GM21576 (cell line): ENCODE results near the gene COL6A3.

ENCODE experiments used
- ATAC-seq: cut with Tn5 transposase; IDR thresholded peaks from one replicate; pipeline ENCODE4 v1.9.1; 2021; ENCODE audit warnings: mild to moderate bottlenecking, moderate library complexity; ENCODE audit not compliant: unreplicated experiment

COL6A3 gene

DNA sequence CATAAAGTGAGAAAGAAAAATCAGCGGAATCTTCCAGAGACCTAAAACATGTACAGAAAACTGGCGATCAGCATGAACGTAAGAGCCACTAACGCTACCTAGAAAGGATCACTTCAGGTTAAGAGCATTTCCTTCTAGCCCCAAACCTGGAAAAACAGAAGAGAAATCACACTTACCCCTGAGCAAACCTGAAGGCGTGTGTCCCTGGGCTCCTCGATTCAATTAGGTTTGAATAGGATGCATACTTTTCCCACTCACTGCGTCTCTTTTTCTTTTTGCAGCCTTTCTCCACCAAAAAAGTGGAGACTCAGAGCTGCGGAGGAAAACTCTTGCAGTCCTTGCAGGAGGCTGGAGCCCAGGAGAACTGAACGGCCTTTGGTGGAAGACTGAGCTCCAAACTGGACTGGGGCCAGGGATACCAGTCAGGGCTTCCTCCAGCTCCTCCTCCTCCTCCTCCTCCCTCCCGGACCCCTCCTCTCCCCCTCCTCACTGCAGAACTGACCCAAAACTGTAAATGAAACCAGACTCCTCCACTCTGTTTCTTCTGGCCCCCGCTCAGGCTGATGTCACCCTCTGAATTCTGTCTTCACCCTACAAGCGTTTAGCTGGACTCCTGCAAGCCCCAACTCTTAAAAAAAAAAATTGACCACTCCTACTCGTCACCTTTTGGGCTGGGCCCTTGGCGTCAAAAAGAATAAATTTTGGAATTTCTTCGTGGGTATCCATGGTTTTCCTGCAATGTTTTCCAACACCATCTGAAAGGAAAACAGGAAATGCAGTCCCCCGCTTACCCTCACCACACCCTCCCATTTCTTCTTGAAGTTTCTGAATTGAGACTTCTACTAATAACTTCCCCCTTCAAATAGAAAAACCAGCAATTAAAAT is at the start of gene COL6A3:
Gene COL6A3, minus strand, starts transcription at position 388 of the 885 bp plus-strand sequence. CDS start 17,347 bp downstream, outside the sequence.
- ATAC-seq = no peak

DNA sequence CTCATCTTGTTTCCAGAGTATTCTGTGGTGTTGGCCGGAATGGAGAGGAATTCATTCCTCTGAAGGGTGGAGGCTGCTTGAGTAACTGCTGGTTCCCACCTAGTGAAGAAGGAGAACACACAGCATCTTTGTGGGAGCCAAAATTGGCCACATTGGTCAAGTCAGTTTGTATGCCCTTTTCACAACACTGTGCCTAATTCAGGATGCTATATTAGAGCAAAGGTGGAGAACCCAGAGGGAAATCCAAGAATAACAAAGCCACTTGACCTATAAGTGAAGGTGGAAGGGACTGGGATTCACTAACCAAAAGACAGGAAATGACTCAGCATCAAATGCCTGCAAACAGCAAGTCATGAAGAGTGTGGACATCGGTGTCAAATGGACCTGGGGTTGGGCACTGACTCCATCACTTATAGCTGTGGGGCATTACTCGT is 45.8 kb upstream of the COL6A3 start:
- no peak for ATAC-seq

- no peak for ATAC-seq
Measured at GRCh38 chr2:237459226-237459625, 45.3 kb upstream of the COL6A3 start.

- ATAC-seq = no peak
Measured at GRCh38 chr2:237458519-237458918, 44.6 kb upstream of the COL6A3 start.

DNA sequence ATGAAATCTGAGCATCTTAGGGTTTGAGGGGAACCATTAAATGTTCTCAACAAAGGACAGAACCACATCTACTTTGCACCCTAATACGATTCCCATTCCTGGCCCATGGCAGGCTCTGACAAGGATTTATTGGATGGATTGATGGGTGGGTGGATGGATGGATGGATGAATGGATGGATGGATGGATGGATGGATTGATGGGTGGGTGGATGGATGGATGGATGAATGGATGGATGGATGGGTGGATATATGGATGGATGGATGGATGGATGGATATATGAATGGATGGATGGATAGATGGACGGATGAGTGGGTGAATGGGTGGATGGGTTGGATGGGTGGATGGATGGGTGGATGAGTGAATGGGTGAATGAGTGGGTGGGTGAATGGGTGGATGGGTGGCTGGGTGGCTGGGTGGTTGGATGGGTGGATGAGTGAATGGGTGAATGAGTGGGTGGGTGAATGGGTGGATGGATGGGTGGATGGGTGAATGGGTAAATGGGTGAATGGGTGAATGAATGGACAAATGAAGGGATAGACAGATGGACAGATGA is 43.5 kb upstream of the COL6A3 start:
- ATAC-seq = no peak

- ATAC-seq = no peak
Measured at GRCh38 chr2:237456200-237456843, 42.4 kb upstream of the COL6A3 start.

DNA sequence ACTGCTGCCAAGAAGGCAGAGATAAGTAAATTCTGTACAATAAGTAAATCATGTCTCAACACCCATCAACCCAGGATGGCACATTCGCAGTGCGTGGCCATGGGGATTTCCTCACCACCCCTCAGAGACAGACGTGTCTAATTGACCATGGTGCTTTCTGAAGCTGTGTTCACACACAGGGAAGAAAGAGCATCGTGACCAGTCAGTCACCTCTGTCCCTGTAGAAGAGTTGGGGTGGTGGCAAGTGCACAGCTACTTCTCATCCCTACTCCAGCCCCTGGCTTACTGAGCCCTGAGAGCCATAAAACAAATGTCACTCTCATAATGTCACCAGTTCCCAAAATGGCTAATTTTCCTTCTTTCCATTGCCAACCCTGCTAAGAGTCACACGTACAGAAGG is 41.8 kb upstream of the COL6A3 start:
- ATAC-seq = no peak

- ATAC-seq = no peak
Measured at GRCh38 chr2:237453671-237454070, 39.7 kb upstream of the COL6A3 start.

DNA sequence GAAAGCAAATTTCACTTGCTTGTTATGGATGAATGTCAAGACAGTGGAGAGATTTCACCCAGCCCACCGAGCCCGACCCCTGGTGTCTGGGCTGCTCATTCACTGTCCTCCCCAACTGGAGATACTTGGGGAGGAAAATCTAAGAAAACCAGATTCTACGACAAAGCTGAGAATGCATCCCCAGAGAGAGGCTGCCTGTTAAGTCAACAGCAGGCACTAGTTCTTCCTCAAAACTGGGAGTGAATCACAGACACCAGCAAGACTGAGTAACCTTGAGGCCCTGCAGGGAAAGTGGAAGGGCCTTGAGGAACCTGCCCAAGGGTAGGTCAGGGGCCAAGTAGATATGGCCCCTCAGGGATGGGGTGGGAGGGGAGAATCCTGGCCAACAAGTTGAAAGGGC is 38.9 kb upstream of the COL6A3 start:
- ATAC-seq = no peak

DNA sequence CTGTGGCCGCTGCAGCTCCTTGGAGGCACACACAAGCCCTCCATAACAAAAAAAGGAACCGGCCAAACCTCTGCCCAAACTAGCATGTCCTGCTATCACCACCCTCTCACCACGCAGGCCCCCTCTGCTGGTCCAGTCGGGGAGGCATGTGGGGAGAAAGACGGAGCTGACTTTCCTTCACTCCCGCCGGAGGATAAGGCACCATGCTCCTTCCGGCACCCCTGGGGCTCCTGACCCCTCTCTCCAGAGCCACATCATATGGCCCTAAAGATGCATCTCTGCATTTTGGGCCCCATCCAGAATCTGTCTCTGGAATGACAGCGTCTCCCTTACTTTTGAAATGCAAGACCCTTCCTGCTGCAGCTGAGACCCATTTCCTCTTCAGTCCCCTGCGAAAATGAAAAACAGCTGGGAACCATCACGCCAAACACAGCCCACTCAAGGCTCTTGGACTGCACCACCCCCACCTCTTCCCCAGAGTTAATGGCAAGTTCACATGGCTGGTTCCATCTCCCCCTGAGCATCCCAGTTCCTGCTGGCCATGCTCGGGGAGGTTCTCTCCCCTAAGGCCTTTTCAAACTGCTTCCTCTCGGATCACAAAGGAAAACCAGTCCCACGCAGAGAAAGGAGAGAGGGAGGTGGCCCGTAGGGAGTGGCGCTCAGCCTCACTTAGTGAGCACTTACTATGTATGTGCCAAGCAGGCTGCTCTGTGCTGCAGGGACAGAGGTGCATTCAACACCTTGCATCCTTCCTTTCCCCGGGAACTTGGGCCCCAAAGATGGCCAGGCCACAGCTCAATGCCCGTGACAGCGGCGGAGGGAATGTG is 37.9 kb upstream of the COL6A3 start:
- no peak for ATAC-seq

- ATAC-seq = no peak
Measured at GRCh38 chr2:237450583-237450982, 36.6 kb upstream of the COL6A3 start.

GRCh38 chr2:237450108-237450507 is 36.1 kb upstream of the COL6A3 start:
- no peak for ATAC-seq

GRCh38 chr2:237449193-237449881 is 35.4 kb upstream of the COL6A3 start:
- no peak for ATAC-seq

DNA sequence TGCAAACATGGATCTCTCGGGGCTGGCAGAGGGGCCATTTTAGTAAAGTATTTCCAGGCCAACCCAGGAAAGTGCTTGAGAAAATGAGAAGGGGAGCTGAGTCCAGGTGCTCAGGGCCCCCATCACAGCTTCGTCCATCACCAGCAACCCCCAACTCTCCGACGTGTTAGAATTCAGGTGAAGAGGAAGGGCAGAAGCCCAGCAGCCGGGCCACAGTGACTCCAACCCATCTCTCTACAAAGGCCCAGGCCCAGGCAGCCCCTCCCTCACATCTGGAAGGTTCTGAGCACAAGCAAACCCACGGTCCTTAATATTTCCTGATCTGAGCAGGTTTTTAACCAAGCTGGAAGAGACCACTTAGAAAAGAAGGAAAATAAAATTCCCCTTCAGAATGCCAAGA is 34.7 kb upstream of the COL6A3 start:
- ATAC-seq = no peak

DNA sequence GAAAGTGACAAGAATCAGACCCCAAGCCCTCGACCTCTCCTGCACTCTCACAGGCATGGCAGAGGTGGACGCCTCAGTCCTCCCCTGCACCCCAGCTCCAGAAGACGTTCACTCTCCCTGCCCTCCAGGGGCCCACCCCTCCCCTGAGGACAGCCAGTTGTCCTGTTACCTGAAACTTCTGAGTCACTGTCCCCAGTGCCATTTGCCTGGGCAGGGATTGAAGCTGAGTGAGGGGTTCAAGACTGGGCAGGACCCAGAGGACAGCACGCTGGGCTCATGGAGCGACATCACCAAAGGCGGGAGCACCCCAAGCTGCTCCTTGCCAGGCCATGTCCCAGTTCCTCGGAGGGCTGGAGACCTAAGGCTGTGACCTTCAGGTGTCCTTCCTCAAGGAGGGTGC is 34.2 kb upstream of the COL6A3 start:
- ATAC-seq = no peak

DNA sequence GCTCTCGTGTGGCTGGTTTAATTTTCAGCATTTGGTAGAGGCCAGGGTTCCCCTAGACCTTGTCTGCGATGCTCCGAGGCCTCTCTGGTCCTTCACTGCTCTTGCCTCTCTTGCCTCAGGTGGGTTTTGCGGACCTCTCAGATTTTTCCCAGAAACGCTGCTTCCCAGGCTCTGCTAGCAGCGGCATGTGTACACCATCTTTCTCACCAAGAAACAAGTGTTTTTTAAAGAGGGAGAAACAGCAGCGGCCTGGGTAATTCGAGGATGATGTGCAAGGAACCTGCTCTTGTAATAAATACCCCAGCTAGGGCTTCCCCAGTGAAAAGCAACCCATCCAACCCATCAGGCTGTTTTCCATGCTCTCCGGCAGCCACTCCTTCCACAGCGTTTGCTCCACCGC is 33.5 kb upstream of the COL6A3 start:
- no peak for ATAC-seq

DNA sequence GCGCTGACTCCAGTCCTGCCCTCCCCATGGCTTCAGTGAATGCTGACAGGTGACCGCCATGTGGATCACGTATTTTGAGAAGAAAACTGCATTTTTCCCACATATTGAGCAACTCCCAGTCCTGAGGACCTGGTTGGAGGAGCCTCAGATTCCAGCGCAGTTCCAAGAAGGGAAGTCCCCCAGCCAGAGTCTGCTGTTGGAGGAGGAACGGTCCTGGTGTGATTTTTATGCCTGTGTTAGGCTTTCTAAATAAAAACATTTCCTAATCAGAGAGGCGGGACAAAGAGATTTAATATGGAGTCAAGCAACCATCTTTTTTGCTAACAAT is 32.3 kb upstream of the COL6A3 start:
- ATAC-seq = no peak

DNA sequence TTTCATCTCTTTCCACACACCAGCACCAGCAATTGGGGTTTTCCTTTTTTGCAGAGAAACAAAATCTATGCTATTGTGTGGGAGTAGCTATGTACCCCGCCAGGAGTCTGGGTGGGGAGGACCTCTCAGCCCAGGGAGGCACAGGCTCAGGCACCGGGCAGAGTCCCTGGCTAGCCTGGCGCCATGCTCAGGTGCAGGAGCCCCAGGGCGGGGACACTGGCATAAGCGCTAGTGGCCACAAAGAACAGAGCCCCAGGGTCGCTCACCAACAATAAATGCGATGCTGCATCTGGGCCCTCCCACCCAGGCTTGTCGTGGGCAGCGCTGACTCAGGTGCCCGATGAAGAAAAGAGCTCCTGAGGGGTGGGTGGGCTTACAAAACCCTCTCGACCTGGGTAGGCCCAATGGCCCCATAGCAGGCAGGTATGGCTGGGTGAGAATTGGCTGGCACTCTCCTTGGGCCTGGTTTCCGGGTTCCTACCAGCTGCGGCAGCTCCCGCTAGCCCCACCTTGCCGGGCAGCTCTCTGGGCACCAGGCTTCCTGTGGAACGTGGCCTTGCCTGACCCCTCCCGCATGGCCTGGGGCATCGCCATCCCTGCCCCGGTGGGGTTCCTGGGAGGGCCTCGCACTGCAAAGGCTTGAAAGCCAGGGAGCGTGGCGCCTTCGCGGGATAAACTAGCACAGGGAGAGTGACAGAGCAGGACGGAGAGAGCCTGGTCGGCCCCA is 31.8 kb upstream of the COL6A3 start:
- ATAC-seq = no peak

DNA sequence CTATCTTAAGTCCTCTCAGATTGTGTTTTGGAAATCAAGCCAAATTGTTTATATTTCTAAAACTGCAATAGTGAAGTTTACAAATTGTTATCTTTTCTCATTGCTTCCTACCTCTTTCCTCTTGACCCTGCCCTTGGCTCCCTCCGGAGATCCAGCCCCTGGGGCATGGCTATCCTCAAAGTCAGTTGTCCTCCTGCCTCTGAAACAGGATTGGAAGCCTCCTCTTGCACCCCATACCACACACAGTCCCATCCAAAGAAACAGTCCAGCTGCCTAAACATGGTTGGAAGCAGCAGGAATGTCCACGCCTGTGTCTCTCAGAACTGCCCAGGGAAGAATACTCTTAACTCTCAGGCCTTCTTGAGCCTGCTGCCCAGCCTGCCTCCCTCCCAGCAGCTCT is 30.1 kb upstream of the COL6A3 start:
- ATAC-seq = no peak
